Measurements from ENCODE around the gene TET3. TPM values are rescaled to one million over a fixed set of nuclear protein-coding genes. Genes with fewer than 3 reads are reported as not detected.

TET3 gene
- polyA plus RNA-seq, 2 of the 4 experiments (the other 2 are of a cell fraction), result 4.6 to 6.1 TPM

GRCh38 chr2:73995810-73996209 is 11.1 kb downstream of the TET3 start (continued):
- TF ChIP-seq JUNB (IDR thresholded peaks at IDR 0.05), result no peak
- TF ChIP-seq NR3C1 (IDR thresholded peaks at IDR 0.05), result no peak
- no peak for TF ChIP-seq RFX5 (IDR thresholded peaks at IDR 0.05)
- no peak for TF ChIP-seq GATA3 (IDR thresholded peaks at IDR 0.05; ENCODE audit: borderline replicate concordance)
- no peak for TF ChIP-seq NPAS2 (CRISPR knock-in tag; IDR thresholded peaks at IDR 0.05; ENCODE audit: borderline replicate concordance)
- no peak for TF ChIP-seq NFE2L2 (conservative IDR thresholded peaks at IDR 0.05; ENCODE audit: low read length)

DNA sequence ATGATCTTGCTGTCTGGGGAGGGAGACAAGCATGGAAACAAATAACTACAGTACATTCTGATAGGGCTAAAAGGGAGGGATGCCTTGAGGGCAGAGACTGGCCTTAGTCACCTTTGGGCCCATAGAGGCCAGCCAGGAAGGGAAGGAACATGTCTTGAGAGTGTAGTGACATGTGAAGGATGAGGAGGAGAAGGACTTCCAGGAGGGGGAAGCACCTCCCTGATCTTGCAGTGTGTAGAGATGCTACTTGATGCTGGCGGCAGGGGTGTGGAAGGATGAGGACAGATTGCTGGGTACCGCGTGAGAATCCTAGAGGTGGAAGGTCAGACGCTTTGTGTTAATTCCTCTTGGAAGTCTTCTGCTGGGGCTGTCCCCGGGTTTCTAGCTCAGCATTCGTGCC is 13.1 kb downstream of the TET3 start:
- H3K4me1 ChIP-seq, result peaks cover 27% of the 10 kb centered on the region
- ChIA-PET CTCF (interaction anchor here (1.1 to 1.8 kb wide), 2 partner anchors 11 to 177 kb away, joined by 3 to 7 read pairs; no protein-coding TSS in a partner anchor), POLR2A (no interaction called here)
- FAIRE-seq, result no peak
- 92% methylated on average over 6 of the region's 6 CpGs for WGBS (ENCODE audit: missing lambda C conversion rate)
- no peak overlapping the region for H3K27ac ChIP-seq
- H3K4me3 ChIP-seq, result no peak overlapping the region
- ATAC-seq, result no peak
- H3K9me3 ChIP-seq, result no peaks in the 10 kb centered on the region
- no peak for TF ChIP-seq RFX5 (IDR thresholded peaks at IDR 0.05)
- no peak for TF ChIP-seq ZC3H11A (IDR thresholded peaks at IDR 0.05)
- no peak for TF ChIP-seq JUNB (IDR thresholded peaks at IDR 0.05)
- TF ChIP-seq ZFP36 (IDR thresholded peaks at IDR 0.05; ENCODE audit: borderline replicate concordance, partially characterized antibody), result no peak
- TF ChIP-seq CEBPB (IDR thresholded peaks at IDR 0.05), result no peak
- TF ChIP-seq PHF8 (IDR thresholded peaks at IDR 0.05; ENCODE audit: borderline replicate concordance, low read depth), result no peak
- no peak for TF ChIP-seq TP53 (CRISPR knock-in tag; IDR thresholded peaks at IDR 0.05)
- TF ChIP-seq, protein P1, sequence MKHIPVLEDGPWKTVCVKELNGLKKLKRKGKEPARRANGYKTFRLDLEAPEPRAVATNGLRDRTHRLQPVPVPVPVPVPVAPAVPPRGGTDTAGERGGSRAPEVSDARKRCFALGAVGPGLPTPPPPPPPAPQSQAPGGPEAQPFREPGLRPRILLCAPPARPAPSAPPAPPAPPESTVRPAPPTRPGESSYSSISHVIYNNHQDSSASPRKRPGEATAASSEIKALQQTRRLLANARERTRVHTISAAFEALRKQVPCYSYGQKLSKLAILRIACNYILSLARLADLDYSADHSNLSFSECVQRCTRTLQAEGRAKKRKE (CRISPR knock-in tag; IDR thresholded peaks at IDR 0.05; ENCODE audit: low read depth), result no peak
- no peak for TF ChIP-seq ZSCAN20 (CRISPR knock-in tag; IDR thresholded peaks at IDR 0.05)
- TF ChIP-seq MAZ (IDR thresholded peaks at IDR 0.05; ENCODE audit: borderline replicate concordance, low read depth, low read length), result no peak
- no peak for TF ChIP-seq MAFK (IDR thresholded peaks at IDR 0.05; ENCODE audit: partially characterized antibody)
- no peak for TF ChIP-seq CHD2 (IDR thresholded peaks at IDR 0.05; ENCODE audit: low read length, partially characterized antibody)
- no peak for TF ChIP-seq HOXA7 (CRISPR knock-in tag; IDR thresholded peaks at IDR 0.05)
- TF ChIP-seq CHD4 (IDR thresholded peaks at IDR 0.05; ENCODE audit: borderline replicate concordance), result no peak
- TF ChIP-seq CBX2 (IDR thresholded peaks at IDR 0.05; ENCODE audit: borderline replicate concordance, low read depth), result no peak
- TF ChIP-seq, protein P2, sequence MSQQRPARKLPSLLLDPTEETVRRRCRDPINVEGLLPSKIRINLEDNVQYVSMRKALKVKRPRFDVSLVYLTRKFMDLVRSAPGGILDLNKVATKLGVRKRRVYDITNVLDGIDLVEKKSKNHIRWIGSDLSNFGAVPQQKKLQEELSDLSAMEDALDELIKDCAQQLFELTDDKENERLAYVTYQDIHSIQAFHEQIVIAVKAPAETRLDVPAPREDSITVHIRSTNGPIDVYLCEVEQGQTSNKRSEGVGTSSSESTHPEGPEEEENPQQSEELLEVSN (IDR thresholded peaks at IDR 0.05; ENCODE audit: borderline replicate concordance, low read depth), result no peak
- TF ChIP-seq HOXB5 (CRISPR knock-in tag; IDR thresholded peaks at IDR 0.05), result no peak
- H3K4me2 ChIP-seq, result no peak overlapping the region
- no peak for DNase-seq (ENCODE audit: low read depth in 1 of 2, low spot score in 1 of 2)

DNA sequence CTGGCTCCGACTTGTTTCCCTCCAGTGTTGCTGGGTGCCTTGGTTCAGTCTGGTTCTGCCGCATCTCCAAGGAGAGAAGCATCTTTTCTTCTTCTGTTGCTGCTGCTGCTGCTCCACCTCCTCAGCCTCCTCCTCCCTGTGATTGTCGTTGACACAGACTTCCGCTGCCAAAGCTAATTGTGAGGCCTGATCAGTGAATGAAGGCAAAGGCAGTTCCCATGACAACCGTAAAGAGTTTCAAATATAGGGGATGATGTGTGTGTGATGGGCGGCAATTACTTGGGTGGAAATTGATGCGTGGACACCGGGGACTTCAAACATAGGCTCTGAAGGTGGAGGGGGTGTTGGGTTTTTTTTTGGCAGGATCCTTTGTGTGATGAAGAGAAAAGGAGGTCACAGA is 13.7 kb downstream of the TET3 start:
- DNase-seq (ENCODE audit: low read depth in 1 of 2, low spot score in 1 of 2) (no peak), FAIRE-seq (no peak), ATAC-seq (no peak)
- no peak for TF ChIP-seq HDAC2 (IDR thresholded peaks at IDR 0.05)
- TF ChIP-seq EHF (CRISPR knock-in tag; IDR thresholded peaks at IDR 0.05), result no peak
- TF ChIP-seq TP53 (CRISPR knock-in tag; IDR thresholded peaks at IDR 0.05), result no peak
- TF ChIP-seq BHLHE40 (IDR thresholded peaks at IDR 0.05; ENCODE audit: low read depth, low read length), result no peak
- no peak for TF ChIP-seq FOSB (CRISPR knock-in tag; IDR thresholded peaks at IDR 0.05)
- TF ChIP-seq JUN (IDR thresholded peaks at IDR 0.05), result no peak
- no peak overlapping the region for H3K4me2 ChIP-seq
- H3K4me1 ChIP-seq, result peaks cover 27% of the 10 kb centered on the region
- WGBS (ENCODE audit: missing lambda C conversion rate), result 90% methylated on average over 8 of the region's 8 CpGs
- ChIA-PET POLR2A (no interaction called here), CTCF (interaction anchor here (1.1 kb wide), 1 partner anchor 178 kb away, joined by 3 read pairs; no protein-coding TSS in a partner anchor)
- H3K9me3 ChIP-seq, result no peaks in the 10 kb centered on the region
- no peak overlapping the region for H3K27ac ChIP-seq
- no peak overlapping the region for H3K4me3 ChIP-seq
